Measurements from ENCODE around the gene NFYB. TPM values are rescaled to one million over a fixed set of nuclear protein-coding genes. Genes with fewer than 3 reads are reported as not detected.

The NFYB gene
- polyA plus RNA-seq, 1 of the 3 experiments (the other 2 are of a cell fraction), result 11.0 TPM

DNA sequence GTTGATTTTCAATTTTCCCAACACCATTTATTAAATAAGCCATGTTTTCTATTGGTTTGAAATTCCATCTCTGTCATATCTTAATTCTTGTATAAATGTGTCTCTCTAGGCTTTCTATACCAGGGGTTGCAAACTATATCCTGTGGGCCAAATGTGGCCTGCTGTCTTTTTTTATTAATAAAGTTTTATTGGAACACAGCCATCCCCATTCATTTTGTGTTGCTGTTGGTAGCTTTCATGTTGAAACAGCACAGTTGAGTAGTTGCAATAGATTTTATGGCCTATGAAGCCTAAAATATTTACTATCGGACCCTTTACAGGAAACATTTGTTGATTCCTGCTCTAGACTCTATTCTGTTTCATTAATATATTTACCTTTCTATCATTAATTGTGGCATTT lies 64.3 kb downstream of the NFYB start:
- Histone ChIP-seq H3K79me2 (ENCODE audit: insufficient read depth) (peaks cover 21% of the 10 kb centered on the region), H3K9ac (no peak overlapping the region), H3K4me3 (ENCODE audit: low read depth in 2 of 2, low read length in 1 of 2) (no peak overlapping the region), H3K9me2 (no peaks in the 10 kb centered on the region), H3K36me3 (replicated peaks in 1 of 2; ENCODE audit: control insufficient read depth in 1 of 2, insufficient read depth in 2 of 2, low read length in 1 of 2) (peaks cover 2 to 26% of the 10 kb centered on the region in 2 experiments), H2AFZ (ENCODE audit: low read depth) (no peak overlapping the region), H3K4me2 (no peak overlapping the region), H3F3A (replicated peaks; ENCODE audit: insufficient read depth) (no peaks in the 10 kb centered on the region), H3K4me1 (ENCODE audit: control insufficient read depth in 1 of 2, insufficient read depth in 2 of 2, low read depth in 1 of 2, low read length in 1 of 2) (no peaks in the 10 kb centered on the region), H3K27me3 (ENCODE audit: insufficient read depth) (no peaks in the 10 kb centered on the region), H3K9me3 (no peaks in the 10 kb centered on the region; the same call in 1 of the 2 replicates), H4K20me1 (ENCODE audit: insufficient read depth) (no peaks in the 10 kb centered on the region), H3K27ac (ENCODE audit: low read depth in 2 of 2, low read length in 1 of 2) (no peak overlapping the region)
- TF ChIP-seq SIN3A (IDR thresholded peaks at IDR 0.05; ENCODE audit: borderline replicate concordance, low read depth, low read length) (no peak), CTCF (IDR thresholded peaks at IDR 0.05) (no peak), MEF2A (IDR thresholded peaks at IDR 0.05; ENCODE audit: borderline replicate concordance, low read depth) (no peak), EP300 (IDR thresholded peaks at IDR 0.05; ENCODE audit: borderline replicate concordance in 1 of 2, low read depth in 1 of 2, low read length in 1 of 2) (no peak), RAD21 (IDR thresholded peaks at IDR 0.05; ENCODE audit: low read length) (no peak), FOXM1 (IDR thresholded peaks at IDR 0.05; ENCODE audit: low read depth) (no peak), FOSL2 (IDR thresholded peaks at IDR 0.05; ENCODE audit: borderline replicate concordance, low read depth) (no peak), TAF1 (IDR thresholded peaks at IDR 0.05; ENCODE audit: borderline replicate concordance, low read depth, low read length) (no peak)
- TF ChIP-seq, protein P1, sequence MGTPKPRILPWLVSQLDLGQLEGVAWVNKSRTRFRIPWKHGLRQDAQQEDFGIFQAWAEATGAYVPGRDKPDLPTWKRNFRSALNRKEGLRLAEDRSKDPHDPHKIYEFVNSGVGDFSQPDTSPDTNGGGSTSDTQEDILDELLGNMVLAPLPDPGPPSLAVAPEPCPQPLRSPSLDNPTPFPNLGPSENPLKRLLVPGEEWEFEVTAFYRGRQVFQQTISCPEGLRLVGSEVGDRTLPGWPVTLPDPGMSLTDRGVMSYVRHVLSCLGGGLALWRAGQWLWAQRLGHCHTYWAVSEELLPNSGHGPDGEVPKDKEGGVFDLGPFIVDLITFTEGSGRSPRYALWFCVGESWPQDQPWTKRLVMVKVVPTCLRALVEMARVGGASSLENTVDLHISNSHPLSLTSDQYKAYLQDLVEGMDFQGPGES (IDR thresholded peaks at IDR 0.05; ENCODE audit: low read depth, low read length), result no peak
- TF ChIP-seq, protein P2, sequence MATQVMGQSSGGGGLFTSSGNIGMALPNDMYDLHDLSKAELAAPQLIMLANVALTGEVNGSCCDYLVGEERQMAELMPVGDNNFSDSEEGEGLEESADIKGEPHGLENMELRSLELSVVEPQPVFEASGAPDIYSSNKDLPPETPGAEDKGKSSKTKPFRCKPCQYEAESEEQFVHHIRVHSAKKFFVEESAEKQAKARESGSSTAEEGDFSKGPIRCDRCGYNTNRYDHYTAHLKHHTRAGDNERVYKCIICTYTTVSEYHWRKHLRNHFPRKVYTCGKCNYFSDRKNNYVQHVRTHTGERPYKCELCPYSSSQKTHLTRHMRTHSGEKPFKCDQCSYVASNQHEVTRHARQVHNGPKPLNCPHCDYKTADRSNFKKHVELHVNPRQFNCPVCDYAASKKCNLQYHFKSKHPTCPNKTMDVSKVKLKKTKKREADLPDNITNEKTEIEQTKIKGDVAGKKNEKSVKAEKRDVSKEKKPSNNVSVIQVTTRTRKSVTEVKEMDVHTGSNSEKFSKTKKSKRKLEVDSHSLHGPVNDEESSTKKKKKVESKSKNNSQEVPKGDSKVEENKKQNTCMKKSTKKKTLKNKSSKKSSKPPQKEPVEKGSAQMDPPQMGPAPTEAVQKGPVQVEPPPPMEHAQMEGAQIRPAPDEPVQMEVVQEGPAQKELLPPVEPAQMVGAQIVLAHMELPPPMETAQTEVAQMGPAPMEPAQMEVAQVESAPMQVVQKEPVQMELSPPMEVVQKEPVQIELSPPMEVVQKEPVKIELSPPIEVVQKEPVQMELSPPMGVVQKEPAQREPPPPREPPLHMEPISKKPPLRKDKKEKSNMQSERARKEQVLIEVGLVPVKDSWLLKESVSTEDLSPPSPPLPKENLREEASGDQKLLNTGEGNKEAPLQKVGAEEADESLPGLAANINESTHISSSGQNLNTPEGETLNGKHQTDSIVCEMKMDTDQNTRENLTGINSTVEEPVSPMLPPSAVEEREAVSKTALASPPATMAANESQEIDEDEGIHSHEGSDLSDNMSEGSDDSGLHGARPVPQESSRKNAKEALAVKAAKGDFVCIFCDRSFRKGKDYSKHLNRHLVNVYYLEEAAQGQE (IDR thresholded peaks at IDR 0.05; ENCODE audit: low read depth, low read length), result no peak
- CTCF ChIA-PET, result interaction anchor here (1.3 kb wide), 1 partner anchor 35 kb away, joined by 4 read pairs; no protein-coding TSS in a partner anchor
- POLR2A ChIA-PET, result no interaction called here
- no peak for DNase-seq
- 97% methylated on average over 1 of the region's 1 CpG for WGBS (ENCODE audit: low lambda C conversion rate)

All from SK-N-SH (cell line).